GM20000 (cell line): ENCODE results near the gene STK17A.
"Not testable (repeated sequence)": the region's sequence is repeated elsewhere in the genome, so short reads cannot be mapped to it uniquely, and the experiment has no call there.

ENCODE experiments used
- DNase-seq: peaks from one replicate; pipeline ENCODE4 v3.0.0; 2012; ENCODE audit warnings: low spot score
- CTCF ChIP-seq: IDR thresholded peaks from 2 replicates; pipeline ENCODE4 v1.5.1; 2012; ENCODE audit warnings: mild to moderate bottlenecking, control low read depth; ENCODE audit errors: extremely low read depth, missing control alignments

The STK17A gene

GRCh38 chr7:43590862-43591557 is 8.1 kb downstream of the STK17A start:
- DNase-seq, result peak; percentile 67
- TF ChIP-seq CTCF, result no peak

DNA sequence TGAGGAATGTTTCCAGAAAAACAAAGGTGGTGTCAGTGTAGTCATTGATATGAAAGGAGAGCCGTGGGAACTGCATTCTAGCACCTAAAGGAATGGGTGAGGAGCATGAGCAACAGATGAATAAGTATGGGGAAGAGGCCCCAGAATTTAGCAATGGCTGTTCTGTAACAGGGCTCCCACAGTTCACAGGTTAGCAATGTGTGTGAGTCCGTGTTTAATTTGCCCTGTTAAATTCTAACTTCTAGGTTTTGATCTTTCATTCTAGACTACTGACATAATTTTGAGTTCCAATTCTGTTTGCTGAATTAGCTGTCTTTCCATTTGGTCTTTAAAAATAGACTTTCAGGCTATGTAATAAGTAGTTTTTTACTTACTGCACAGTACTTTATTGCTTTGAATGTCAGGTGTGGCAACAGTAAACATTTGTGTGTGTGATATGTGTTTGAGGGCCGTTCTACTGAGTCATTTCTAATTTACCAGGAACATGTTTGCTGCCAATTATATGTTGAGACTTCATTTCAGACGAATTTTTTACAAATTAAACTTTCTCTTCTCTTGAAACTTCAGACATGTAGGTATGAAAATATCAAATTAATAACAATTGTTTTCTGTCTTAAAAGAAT is 8.8 kb downstream of the STK17A start:
- TF ChIP-seq CTCF, result no peak
- DNase-seq, result no peak

GRCh38 chr7:43592326-43592725 is 9.4 kb downstream of the STK17A start:
- no peak for DNase-seq
- no peak for TF ChIP-seq CTCF

DNA sequence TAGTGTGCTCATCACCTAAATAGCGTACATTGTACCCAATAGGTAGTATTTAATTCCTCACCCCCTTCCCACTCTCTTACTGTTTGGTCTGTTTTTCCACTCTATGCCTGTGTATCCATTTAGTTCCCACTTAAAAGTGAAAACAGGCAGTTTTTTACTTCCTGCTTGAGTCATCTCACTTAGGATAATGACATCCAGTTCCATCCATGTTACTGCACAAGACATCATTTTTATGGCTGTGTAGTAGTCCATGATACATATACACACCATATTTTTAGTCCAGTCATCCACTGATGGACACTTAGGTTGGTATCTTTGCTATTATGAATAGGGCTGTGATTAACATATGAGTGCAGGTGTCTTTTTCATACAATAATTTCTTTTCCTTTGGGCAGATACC is 10.1 kb downstream of the STK17A start:
- no peak for TF ChIP-seq CTCF
- no peak for DNase-seq

DNA sequence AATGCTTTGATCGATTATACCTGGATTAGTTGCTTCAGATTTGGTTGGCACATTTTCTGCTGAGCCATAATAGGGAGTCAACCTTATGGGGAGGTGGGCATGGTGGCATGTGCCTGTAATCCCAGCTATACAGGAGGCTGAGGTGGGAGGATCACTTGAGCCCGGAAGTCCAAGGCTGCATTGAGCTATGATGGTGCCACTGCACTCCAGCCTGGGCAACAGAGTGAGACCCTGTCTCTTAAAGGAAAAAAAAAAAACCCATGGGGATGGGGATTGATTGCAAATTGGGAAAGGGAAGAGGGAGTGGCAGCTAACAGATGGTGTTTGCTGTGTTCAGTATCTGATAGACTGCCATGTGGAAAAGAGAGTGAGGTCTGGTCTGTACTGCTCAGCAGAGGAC is 11.1 kb downstream of the STK17A start:
- no peak for DNase-seq
- no peak for TF ChIP-seq CTCF

GRCh38 chr7:43596426-43596825 is 13.5 kb downstream of the STK17A start:
- not testable (repeated sequence) for DNase-seq

GRCh38 chr7:43600056-43600455 is 17.1 kb downstream of the STK17A start:
- no peak for TF ChIP-seq CTCF
- no peak for DNase-seq

GRCh38 chr7:43602256-43602655 is 19.3 kb downstream of the STK17A start:
- DNase-seq, result no peak
- no peak for TF ChIP-seq CTCF
